B cell (primary cell): ENCODE data around the gene HDAC1. TPM values are rescaled to one million over a fixed set of nuclear protein-coding genes. Genes with fewer than 3 reads are reported as not detected.

ENCODE experiments used
- ATAC-seq: fragments of 200-7000 bp; cut with Tn5 transposase; one replicate; pipeline ENCODE4 v1.10.0; 2021; ENCODE audit warnings: low read depth, mild to moderate bottlenecking, moderate number of reproducible peaks, moderate library complexity
- CTCF ChIA-PET: fragments of 350-600 bp; sonication (Branson Sonifier 250); formaldehyde crosslinking; loops from one replicate; lab custom pipeline; 2021; ENCODE audit warnings: antibody characterized with exemption, inconsistent platforms; lab: Charles Lee
- POLR2A ChIA-PET: fragments of 350-600 bp; sonication (Branson Sonifier 250); formaldehyde crosslinking; loops from one replicate; lab custom pipeline; 2021; ENCODE audit warnings: antibody characterized with exemption; lab: Charles Lee
- DNase-seq: peaks from one replicate; pipeline ENCODE4 v3.0.0; 2013
- H2AFZ ChIP-seq: 2 replicates; pipeline ENCODE4 v1.6.1; 2012; ENCODE audit warnings: mild to moderate bottlenecking, low read depth, low read length; ENCODE audit not compliant: insufficient read depth, poor library complexity, severe bottlenecking
- H3K27ac ChIP-seq, 2 donors: 1 replicate in 1 of 2; 2 replicates in 1 of 2; pipeline ENCODE4 v1.5.1; 2012 to 2013; ENCODE audit warnings: low read length in 2 of 2, mild to moderate bottlenecking in 2 of 2, moderate library complexity in 1 of 2
- H3K27me3 ChIP-seq, 4 experiments: fragments of 200-600 bp in 1 of 4; sonication (generic) in 1 of 4; replicated peaks in 1 of 4; 1 replicate in 2 of 4; 2 replicates in 2 of 4; pipeline versions ENCODE4 v1.6.1 to v1.7.0; 2013 to 2016; ENCODE audit warnings: low read length in 3 of 4, mild to moderate bottlenecking in 2 of 4, mixed read lengths in 1 of 4, moderate library complexity in 1 of 4; ENCODE audit not compliant: insufficient read depth in 4 of 4, control insufficient read depth in 3 of 4; ENCODE audit errors: control extremely low read depth in 1 of 4
- H3K36me3 ChIP-seq, 2 experiments: replicated peaks in 1 of 2; 1 replicate in 1 of 2; 2 replicates in 1 of 2; pipeline versions ENCODE4 v1.6.1 to v1.7.1; 2013; ENCODE audit warnings: low read length in 1 of 2; ENCODE audit not compliant: insufficient read depth in 2 of 2, control insufficient read depth in 1 of 2; ENCODE audit errors: control extremely low read depth in 1 of 2, extremely low read depth in 1 of 2
- H3K4me1 ChIP-seq, 2 donors: fragments of 200-600 bp in 1 of 2; sonication (generic) in 1 of 2; 1 replicate in 1 of 2; 2 replicates in 1 of 2; pipeline versions ENCODE4 v1.5.1 to v1.6.1; 2013 to 2017; ENCODE audit warnings: low read length in 2 of 2; ENCODE audit not compliant: control insufficient read depth in 2 of 2, insufficient read depth in 2 of 2
- H3K4me2 ChIP-seq: replicated peaks from 2 replicates; pipeline ENCODE3; 2012; ENCODE audit warnings: mild to moderate bottlenecking, low read depth, low read length; ENCODE audit not compliant: poor library complexity, severe bottlenecking
- H3K4me3 ChIP-seq, 5 experiments: fragments of 200-600 bp in 1 of 5; sonication (generic) in 1 of 5; 1 replicate in 3 of 5; 2 replicates in 2 of 5; pipeline versions ENCODE4 v1.5.1 to v1.7.0; 2011 to 2016; ENCODE audit warnings: low read length in 4 of 5, mild to moderate bottlenecking in 4 of 5, low read depth in 2 of 5, control low read depth in 1 of 5, moderate library complexity in 1 of 5; ENCODE audit not compliant: insufficient read depth in 1 of 5; ENCODE audit errors: control extremely low read depth in 1 of 5, extremely low read depth in 1 of 5
- H3K79me2 ChIP-seq: fragments of 200-600 bp; sonication (generic); one replicate; pipeline ENCODE4 v1.6.0; 2016; ENCODE audit warnings: low read length; ENCODE audit not compliant: control insufficient read depth, insufficient read depth
- H3K9ac ChIP-seq: fragments of 200-600 bp; sonication (generic); 2 replicates; pipeline ENCODE4 v1.6.1; 2017; ENCODE audit warnings: mild to moderate bottlenecking, low read length, moderate library complexity
- H3K9me3 ChIP-seq, 3 donors: one replicate each; pipeline versions ENCODE4 v1.6.1 to v1.7.1; 2013; ENCODE audit warnings: low read length in 2 of 3; ENCODE audit not compliant: control insufficient read depth in 2 of 3, insufficient read depth in 1 of 3; ENCODE audit errors: control extremely low read depth in 1 of 3
- H4K20me1 ChIP-seq: 2 replicates; pipeline ENCODE4 v1.6.0; 2012; ENCODE audit warnings: mild to moderate bottlenecking, low read length; ENCODE audit not compliant: insufficient read depth, control insufficient read depth, poor library complexity, severe bottlenecking
- H3K27ac Mint-ChIP-seq: one replicate; pipeline ENCODE4 v1.8.0; 2021; ENCODE audit warnings: mixed read lengths
- H3K27me3 Mint-ChIP-seq: one replicate; pipeline ENCODE4 v1.8.0; 2021; ENCODE audit warnings: mixed read lengths
- H3K4me1 Mint-ChIP-seq: one replicate; pipeline ENCODE4 v1.8.0; 2021; ENCODE audit warnings: mixed read lengths
- H3K4me3 Mint-ChIP-seq: one replicate; pipeline ENCODE4 v1.8.0; 2021; ENCODE audit warnings: mixed read lengths
- H3K9me3 Mint-ChIP-seq: one replicate; pipeline ENCODE4 v1.8.0; 2022; ENCODE audit warnings: mixed read lengths; ENCODE audit not compliant: insufficient read depth
- EZH2 ChIP-seq: IDR thresholded peaks from 2 replicates; pipeline ENCODE4 v1.6.1; 2012; ENCODE audit warnings: borderline replicate concordance, low read depth, mild to moderate bottlenecking, moderate library complexity, low read length; ENCODE audit not compliant: insufficient read depth, poor library complexity, severe bottlenecking
- WGBS: methylation state at CpG from one replicate; pipeline ENCODE4 v1.1.5; 2013; ENCODE audit warnings: missing lambda C conversion rate; ENCODE audit not compliant: insufficient coverage; 5-methylcytosine and 5-hydroxymethylcytosine counted together
- intact Hi-C: fragments of 100-400 bp; cut with micrococcal nuclease; formaldehyde crosslinking; loops from one replicate; pipeline ENCODE4 v1.10.0; 2022
- polyA plus RNA-seq: library from polyadenylated mRNA; depleted of rRNA; stranded (reverse); fragments of >200 nt; gene quantifications from 2 replicates; pipeline ENCODE4 v1.2.3, GENCODE V29; 2012
- total RNA-seq, 2 donors: library from RNA; stranded (reverse); fragments of 120-200 nt in 1 of 2; gene quantifications; 1 replicate in 1 of 2; 2 replicates in 1 of 2; pipeline versions ENCODE4 v1.2.3 to v1.2.4, GENCODE V29; 2013 to 2022
- TF ChIP-seq, protein P1 (sequence below): fragments of 200-600 bp; IDR thresholded peaks from one replicate; pipeline ENCODE4 v1.8.0; 2022; ENCODE audit warnings: antibody characterized with exemption, mild to moderate bottlenecking

The HDAC1 gene
- total and polyA plus RNA-seq, 2 donors (not counting 1 experiment from before 2014, with no cell fraction given) = 184 to 205 TPM

DNA sequence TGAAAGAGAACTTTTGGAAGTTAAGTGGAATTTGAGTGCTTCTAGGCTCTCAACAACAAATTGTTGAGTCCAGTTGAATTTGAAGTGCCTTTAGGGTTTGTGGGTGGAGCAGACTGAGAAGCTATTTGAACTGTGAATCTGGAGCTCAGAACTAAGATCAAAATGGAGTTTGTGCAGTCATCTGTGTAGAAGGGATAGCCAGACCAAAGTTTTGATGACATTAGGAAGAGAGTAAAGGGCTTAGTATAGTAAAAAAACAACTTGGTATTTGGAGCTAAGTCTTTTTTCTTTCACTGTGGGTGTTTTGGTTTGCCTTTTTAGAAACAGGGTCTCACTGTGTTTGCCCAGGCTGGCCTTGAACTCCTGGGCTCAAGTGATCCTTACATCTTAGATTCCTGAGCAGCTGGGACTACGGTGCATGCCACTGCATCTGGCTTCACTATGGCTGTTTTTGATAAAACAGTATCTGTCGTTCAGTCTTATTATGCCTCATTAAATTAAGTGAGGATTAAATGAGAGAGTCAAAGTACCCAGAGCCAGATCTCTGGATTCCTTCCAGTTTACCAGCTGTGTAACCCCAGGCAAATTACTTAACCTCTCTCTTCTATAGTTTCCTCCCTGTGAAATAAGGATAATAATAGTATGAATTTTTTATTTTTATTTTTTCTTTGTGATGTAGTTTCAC is 20.0 kb downstream of the HDAC1 start:
- H3K79me2 ChIP-seq = peaks cover 83% of the 10 kb centered on the region
- TF ChIP-seq, protein P1, sequence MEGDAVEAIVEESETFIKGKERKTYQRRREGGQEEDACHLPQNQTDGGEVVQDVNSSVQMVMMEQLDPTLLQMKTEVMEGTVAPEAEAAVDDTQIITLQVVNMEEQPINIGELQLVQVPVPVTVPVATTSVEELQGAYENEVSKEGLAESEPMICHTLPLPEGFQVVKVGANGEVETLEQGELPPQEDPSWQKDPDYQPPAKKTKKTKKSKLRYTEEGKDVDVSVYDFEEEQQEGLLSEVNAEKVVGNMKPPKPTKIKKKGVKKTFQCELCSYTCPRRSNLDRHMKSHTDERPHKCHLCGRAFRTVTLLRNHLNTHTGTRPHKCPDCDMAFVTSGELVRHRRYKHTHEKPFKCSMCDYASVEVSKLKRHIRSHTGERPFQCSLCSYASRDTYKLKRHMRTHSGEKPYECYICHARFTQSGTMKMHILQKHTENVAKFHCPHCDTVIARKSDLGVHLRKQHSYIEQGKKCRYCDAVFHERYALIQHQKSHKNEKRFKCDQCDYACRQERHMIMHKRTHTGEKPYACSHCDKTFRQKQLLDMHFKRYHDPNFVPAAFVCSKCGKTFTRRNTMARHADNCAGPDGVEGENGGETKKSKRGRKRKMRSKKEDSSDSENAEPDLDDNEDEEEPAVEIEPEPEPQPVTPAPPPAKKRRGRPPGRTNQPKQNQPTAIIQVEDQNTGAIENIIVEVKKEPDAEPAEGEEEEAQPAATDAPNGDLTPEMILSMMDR = no peak
- TF ChIP-seq EZH2 = no peak
- peak overlapping the region in 1 of 2 donors; percentile 30 for H3K27ac ChIP-seq
- DNase-seq (no peak), ATAC-seq (no peak)
- H3K4me3 Mint-ChIP-seq = no peak overlapping the region
- H3K27me3 Mint-ChIP-seq = no peaks in the 10 kb centered on the region
- peaks cover 2 to 24% of the 10 kb centered on the region in 2 experiments for H3K36me3 ChIP-seq
- peaks cover 66% of the 10 kb centered on the region for H3K4me1 Mint-ChIP-seq
- no peaks in the 10 kb centered on the region for H3K9me3 Mint-ChIP-seq
- WGBS = 100% methylated on average over 1 of the region's 2 CpGs
- intact Hi-C loops = no loop called here
- no peaks in the 10 kb centered on the region for H3K9me3 ChIP-seq
- no peak overlapping the region for H3K9ac ChIP-seq
- peak overlapping the region; percentile 8 for H3K4me2 ChIP-seq
- ChIA-PET POLR2A (interaction anchor here (0.7 to 2.6 kb wide), 3 partner anchors 8 to 71 kb away, joined by 3 to 7 read pairs (median 3); partner anchors contain the start of gene MARCKSL1), CTCF (interaction anchor here (1.1 to 1.8 kb wide), 5 partner anchors 11 to 96 kb away, joined by 3 to 7 read pairs (median 3); partner anchors contain the start of genes HDAC1 and MARCKSL1)
- no peaks in the 10 kb centered on the region for H4K20me1 ChIP-seq
- no peaks in the 10 kb centered on the region for H3K27me3 ChIP-seq
- H3K4me1 ChIP-seq = peaks cover 56 to 64% of the 10 kb centered on the region in 2 donors
- no peak overlapping the region for H2AFZ ChIP-seq
- peak overlapping the region; percentile 60 for H3K27ac Mint-ChIP-seq
- no peak overlapping the region for H3K4me3 ChIP-seq

DNA sequence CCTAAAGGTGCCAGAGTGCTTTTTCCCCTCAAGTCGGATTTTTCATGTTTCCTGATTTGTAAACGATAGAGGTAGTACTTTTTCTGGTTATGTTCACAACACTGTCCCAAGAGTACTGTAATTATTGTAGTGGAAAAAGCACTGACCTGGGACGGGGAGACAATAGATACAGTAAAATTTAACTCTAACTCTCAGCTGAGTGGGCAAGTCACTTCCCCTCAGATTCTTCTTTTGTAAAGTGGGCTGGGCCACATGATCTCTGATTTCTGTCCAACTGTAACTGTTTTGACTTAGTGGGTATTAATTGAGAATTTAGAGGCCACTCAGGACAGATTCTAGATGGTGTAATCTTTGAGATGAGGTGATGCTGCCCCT is 25.0 kb downstream of the HDAC1 start:
- Histone ChIP-seq H3K4me3 (peak overlapping the region in 3 of 5 experiments; percentile 22 to 35 (median 23)), H3K4me1 (peaks cover 61 to 73% of the 10 kb centered on the region in 2 donors), H4K20me1 (no peaks in the 10 kb centered on the region), H3K9ac (peak overlapping the region; percentile 32), H3K79me2 (peaks cover 72% of the 10 kb centered on the region), H3K27ac (peak overlapping the region; percentile 70 to 72), H3K4me2 (peak overlapping the region; percentile 51), H3K36me3 (peaks cover 0 to 26% of the 10 kb centered on the region in 2 experiments), H2AFZ (peak overlapping the region; percentile 18), H3K27me3 (no peaks in the 10 kb centered on the region), H3K9me3 (peaks cover 0 to 6% (median 0%) of the 10 kb centered on the region in 3 donors)
- WGBS = no CpG with 5 or more reads among the region's 3 CpGs
- DNase-seq (peak; percentile 68), ATAC-seq (peak; percentile 62)
- ChIA-PET POLR2A (interaction anchor here (0.9 to 2.6 kb wide), 9 partner anchors 19 to 96 kb away, joined by 3 to 23 read pairs (median 7); partner anchors contain the start of genes HDAC1, LCK and MARCKSL1), CTCF (interaction anchor here (0.5 to 10.2 kb wide), 29 partner anchors 9 to 312 kb away, joined by 3 to 118 read pairs (median 4); partner anchors contain the start of genes BSDC1, CCDC28B, FAM167B and HDAC1)
- TF ChIP-seq, protein P1 = no peak
- no peak for TF ChIP-seq EZH2
- Mint-ChIP-seq H3K27ac (peak overlapping the region; percentile 93), H3K9me3 (no peaks in the 10 kb centered on the region), H3K4me1 (peaks cover 61% of the 10 kb centered on the region), H3K4me3 (peak overlapping the region; percentile 82), H3K27me3 (no peaks in the 10 kb centered on the region)
- intact Hi-C loops = loop anchor here (1.0 to 5.0 kb wide), 7 partner anchors 18 to 95 kb away; partner anchors contain the start of genes EIF3I, LCK and TMEM234
